GM21786 (cell line): ENCODE measurements around the gene PRRG3.

Experiments
- ATAC-seq: cut with Tn5 transposase; IDR thresholded peaks from one replicate; pipeline ENCODE4 v1.9.1; 2021; ENCODE audit not compliant: unreplicated experiment

The PRRG3 gene

GRCh38 chrX:151741606-151742005 lies 46.3 kb downstream of the PRRG3 start:
- no peak for ATAC-seq

- ATAC-seq: no peak
Measured at GRCh38 chrX:151742311-151742710, 47.1 kb downstream of the PRRG3 start.

- no peak for ATAC-seq
Measured at GRCh38 chrX:151743651-151744470, 48.6 kb downstream of the PRRG3 start.

GRCh38 chrX:151745651-151746050 lies 50.4 kb downstream of the PRRG3 start:
- no peak for ATAC-seq

GRCh38 chrX:151746502-151746901 lies 51.2 kb downstream of the PRRG3 start:
- no peak for ATAC-seq

GRCh38 chrX:151750511-151750910 lies 55.3 kb downstream of the PRRG3 start:
- no peak for ATAC-seq

- no peak for ATAC-seq
Measured at GRCh38 chrX:151752847-151753246, 57.6 kb downstream of the PRRG3 start.

- ATAC-seq: peak; percentile 80
Measured at GRCh38 chrX:151753313-151754046, 58.2 kb downstream of the PRRG3 start.

GRCh38 chrX:151754047-151754429 lies 58.8 kb downstream of the PRRG3 start:
- ATAC-seq: no peak

GRCh38 chrX:151754641-151755215 lies 59.5 kb downstream of the PRRG3 start:
- ATAC-seq: no peak
